Right ventricle myocardium inferior (tissue), 1 donor: ENCODE measurements around the gene CDC14B. TPM values are rescaled to one million over a fixed set of nuclear protein-coding genes. Genes with fewer than 3 reads are reported as not detected.

Experiments
- total RNA-seq: library from RNA; stranded (reverse); fragmentation: NEBNext Ultra II Directional; extraction: Animal tissue kit (Norgen Biotek cat#: 25700); gene quantifications from one replicate; pipeline ENCODE4 v1.2.1, GENCODE V29; 2021
- donor health status: DM: no; HTN: yes; CAD: no; lungs with severe emphysema.

Gene CDC14B
- total RNA-seq, 1 donor from 2014 or later, result 14.5 TPM

Other genes with a start within 250 kb of the CDC14B start
- 14.7 TPM for gene SLC35D2, start 236.1 kb downstream of the CDC14B start, total RNA-seq
- 4.3 TPM for gene ZNF367, start 201.5 kb downstream of the CDC14B start, total RNA-seq
- gene HABP4, start 169.7 kb downstream of the CDC14B start, total RNA-seq, result 25.8 TPM
- 27.3 TPM for gene PRXL2C, start 35.5 kb upstream of the CDC14B start, total RNA-seq
- gene ZNF510, start 158.2 kb upstream of the CDC14B start, total RNA-seq, result 9.8 TPM
- 3.1 TPM for gene ZNF782, start 234.7 kb upstream of the CDC14B start, total RNA-seq